Measurements from ENCODE around the gene ZNF524.
A peak's percentile ranks its signal among the peaks of the same experiment; 100 is the strongest.

ZNF524 gene

GRCh38 chr19:55603581-55604292 lies 3.6 kb downstream of the ZNF524 start:
- Histone ChIP-seq H4K20me1 (ENCODE audit: insufficient read depth, low read length) (no peaks in the 10 kb centered on the region), H3K4me1 (ENCODE audit: low read length) (peaks cover 24% of the 10 kb centered on the region), H3K79me2 (ENCODE audit: low read length) (peaks cover 34% of the 10 kb centered on the region), H2AFZ (ENCODE audit: low read depth, low read length) (no peak overlapping the region), H3K27ac (ENCODE audit: low read length) (no peak overlapping the region), H3K9ac (ENCODE audit: low read length) (no peak overlapping the region), H3K27me3 (ENCODE audit: low read depth, low read length) (no peaks in the 10 kb centered on the region), H3K36me3 (replicated peaks; ENCODE audit: low read depth, low read length) (peaks cover 16% of the 10 kb centered on the region), H3K9me3 (ENCODE audit: insufficient read depth, low read length) (no peaks in the 10 kb centered on the region), H3K4me2 (ENCODE audit: low read length) (peak overlapping the region; percentile 87; the same call in 1 of the 2 replicates), H3K4me3 (ENCODE audit: low read length) (no peak overlapping the region)
- TF ChIP-seq CTCF (IDR thresholded peaks at IDR 0.05; ENCODE audit: low read depth, low read length): no peak
- TF ChIP-seq EZH2phosphoT487 (IDR thresholded peaks at IDR 0.05; ENCODE audit: low read depth): no peak

- peaks cover 46% of the 10 kb centered on the region for H3K79me2 ChIP-seq (ENCODE audit: low read length)
- H3K4me1 ChIP-seq (ENCODE audit: low read length): peaks cover 22% of the 10 kb centered on the region
- H3K9ac ChIP-seq (ENCODE audit: low read length): peak overlapping the region; percentile 97
Observed at GRCh38 chr19:55605207-55605636, 5.1 kb downstream of the ZNF524 start.

GRCh38 chr19:55605637-55606470 lies 5.8 kb downstream of the ZNF524 start, which contains the start of gene ZNF865:
Gene ZNF865, plus strand, starts transcription at chr19:55605647. Its CDS starts 7,972 bp downstream, at chr19:55613619.
- Histone ChIP-seq H3K4me2 (ENCODE audit: low read length) (peak within 1 kb of the TSS; percentile 95), H3K27me3 (ENCODE audit: low read depth, low read length) (no peaks in the 10 kb centered on the region), H3K9ac (ENCODE audit: low read length) (peak within 1 kb of the TSS; percentile 97), H3K27ac (ENCODE audit: low read length) (peak within 1 kb of the TSS; percentile 88), H3K4me1 (ENCODE audit: low read length) (peaks cover 20% of the 10 kb centered on the region), H3K36me3 (replicated peaks; ENCODE audit: low read depth, low read length) (peaks cover 27% of the 10 kb centered on the region), H3K9me3 (ENCODE audit: insufficient read depth, low read length) (no peaks in the 10 kb centered on the region), H2AFZ (ENCODE audit: low read depth, low read length) (0 out of 2 replicates have a peak within 1 kb of the TSS, but pooled peaks have one; percentile 8), H3K4me3 (ENCODE audit: low read length) (peak within 1 kb of the TSS; percentile 91), H3K79me2 (ENCODE audit: low read length) (peaks cover 48% of the 10 kb centered on the region), H4K20me1 (ENCODE audit: insufficient read depth, low read length) (no peaks in the 10 kb centered on the region)
- TF ChIP-seq CTCF (IDR thresholded peaks at IDR 0.05; ENCODE audit: low read depth, low read length) (peak; percentile 83), EZH2phosphoT487 (IDR thresholded peaks at IDR 0.05; ENCODE audit: low read depth) (no peak)

More at GRCh38 chr19:55605207-55605636, 5.1 kb downstream of the ZNF524 start:
- Histone ChIP-seq H3K9me3 (ENCODE audit: insufficient read depth, low read length) (no peaks in the 10 kb centered on the region), H3K4me3 (ENCODE audit: low read length) (peak overlapping the region; percentile 91), H3K27me3 (ENCODE audit: low read depth, low read length) (no peaks in the 10 kb centered on the region), H3K27ac (ENCODE audit: low read length) (peak overlapping the region; percentile 88), H4K20me1 (ENCODE audit: insufficient read depth, low read length) (no peaks in the 10 kb centered on the region), H3K4me2 (ENCODE audit: low read length) (peak overlapping the region; percentile 87), H2AFZ (ENCODE audit: low read depth, low read length) (0 out of 2 replicates have a peak overlapping the region, but pooled peaks have one; percentile 8), H3K36me3 (replicated peaks; ENCODE audit: low read depth, low read length) (peaks cover 26% of the 10 kb centered on the region)
- TF ChIP-seq CTCF (IDR thresholded peaks at IDR 0.05; ENCODE audit: low read depth, low read length) (no peak), EZH2phosphoT487 (IDR thresholded peaks at IDR 0.05; ENCODE audit: low read depth) (no peak)

- peaks cover 20% of the 10 kb centered on the region for H3K4me1 ChIP-seq (ENCODE audit: low read length)
- peak overlapping the region; percentile 97 for H3K9ac ChIP-seq (ENCODE audit: low read length)
- peak overlapping the region; percentile 91 for H3K4me3 ChIP-seq (ENCODE audit: low read length)
- peak overlapping the region; percentile 88 for H3K27ac ChIP-seq (ENCODE audit: low read length)
- peak overlapping the region; percentile 95 for H3K4me2 ChIP-seq (ENCODE audit: low read length)
- H3K36me3 ChIP-seq (replicated peaks; ENCODE audit: low read depth, low read length): peaks cover 28% of the 10 kb centered on the region
- H3K9me3 ChIP-seq (ENCODE audit: insufficient read depth, low read length): no peaks in the 10 kb centered on the region
- H4K20me1 ChIP-seq (ENCODE audit: insufficient read depth, low read length): no peaks in the 10 kb centered on the region
- peaks cover 51% of the 10 kb centered on the region for H3K79me2 ChIP-seq (ENCODE audit: low read length)
- H3K27me3 ChIP-seq (ENCODE audit: low read depth, low read length): no peaks in the 10 kb centered on the region
- H2AFZ ChIP-seq (ENCODE audit: low read depth, low read length): no peak overlapping the region
- TF ChIP-seq EZH2phosphoT487 (IDR thresholded peaks at IDR 0.05; ENCODE audit: low read depth) (no peak), CTCF (IDR thresholded peaks at IDR 0.05; ENCODE audit: low read depth, low read length) (no peak)
Observed at GRCh38 chr19:55606471-55606787, 6.3 kb downstream of the ZNF524 start.

All from OCI-LY3 (cell line).